ENCODE results near the gene CELSR1. TPM values are rescaled to one million over a fixed set of nuclear protein-coding genes. Genes with fewer than 3 reads are reported as not detected.

The CELSR1 gene
- total and polyA plus RNA-seq, 7 donors, result 0.09 to 0.39 (median 0.18) TPM

GRCh38 chr22:46449116-46449691, 88.2 kb downstream of the CELSR1 start:
- Histone ChIP-seq H3K36me3 (ENCODE audit: insufficient read depth in 1 of 2, low read depth in 1 of 2) (no peaks in the 10 kb centered on the region), H3K27me3 (ENCODE audit: insufficient read depth in 3 of 3, low read length in 2 of 3) (peaks cover 0 to 44% (median 22%) of the 10 kb centered on the region in 3 donors), H3K4me1 (no peaks in the 10 kb centered on the region), H3K27ac (no peak overlapping the region), H3K4me3 (no peak overlapping the region), H3K9me3 (no peaks in the 10 kb centered on the region)
- intact Hi-C loops (cut with DNase I), result no loop called here
- no peak for ATAC-seq
- 54 to 92% (median 86%) methylated on average over 2 of the region's 2 CpGs for WGBS, 3 donors
- TF ChIP-seq CTCF (IDR thresholded peaks at IDR 0.05), result no peak
- DNase-seq, result no peak

- no peak for DNase-seq
- WGBS, 3 donors, result 69 to 83% (median 74%) methylated on average over 6 of the region's 6 CpGs
- intact Hi-C loops (cut with DNase I), result no loop called here
- Histone ChIP-seq H3K27ac (no peak overlapping the region), H3K27me3 (ENCODE audit: insufficient read depth in 3 of 3, low read length in 2 of 3) (peaks cover 0 to 40% (median 18%) of the 10 kb centered on the region in 3 donors), H3K4me1 (no peaks in the 10 kb centered on the region), H3K9me3 (no peaks in the 10 kb centered on the region), H3K36me3 (ENCODE audit: insufficient read depth in 1 of 2, low read depth in 1 of 2) (no peaks in the 10 kb centered on the region), H3K4me3 (no peak overlapping the region)
- no peak for ATAC-seq
- no peak for TF ChIP-seq CTCF (IDR thresholded peaks at IDR 0.05)
Observed at GRCh38 chr22:46448333-46448732, 89.1 kb downstream of the CELSR1 start.

GRCh38 chr22:46447906-46448305, 89.5 kb downstream of the CELSR1 start:
- 76 to 83% (median 80%) methylated on average over 4 to 5 of the region's 5 CpGs for WGBS, 3 donors
- ATAC-seq, result no peak

GRCh38 chr22:46446799-46447198, 90.6 kb downstream of the CELSR1 start:
- ATAC-seq, result no peak
- TF ChIP-seq CTCF (IDR thresholded peaks at IDR 0.05), result no peak
- no peak overlapping the region for H3K27ac ChIP-seq
- H3K9me3 ChIP-seq, result no peaks in the 10 kb centered on the region
- intact Hi-C loops (cut with DNase I), result no loop called here
- H3K36me3 ChIP-seq (ENCODE audit: insufficient read depth in 1 of 2, low read depth in 1 of 2), result no peaks in the 10 kb centered on the region
- 57 to 70% (median 69%) methylated on average over 4 of the region's 4 CpGs for WGBS, 3 donors
- no peak for DNase-seq
- no peak overlapping the region for H3K4me3 ChIP-seq
- peaks cover 0 to 33% (median 10%) of the 10 kb centered on the region in 3 donors for H3K27me3 ChIP-seq (ENCODE audit: insufficient read depth in 3 of 3, low read length in 2 of 3)
- no peaks in the 10 kb centered on the region for H3K4me1 ChIP-seq

More at GRCh38 chr22:46447906-46448305, 89.5 kb downstream of the CELSR1 start:
- H3K27me3 ChIP-seq (ENCODE audit: insufficient read depth in 3 of 3, low read length in 2 of 3), result peaks cover 0 to 39% (median 13%) of the 10 kb centered on the region in 3 donors
- intact Hi-C loops (cut with DNase I), result no loop called here
- no peak for TF ChIP-seq CTCF (IDR thresholded peaks at IDR 0.05)
- H3K4me1 ChIP-seq, result no peaks in the 10 kb centered on the region
- no peak for DNase-seq
- H3K4me3 ChIP-seq, result no peak overlapping the region
- no peaks in the 10 kb centered on the region for H3K9me3 ChIP-seq
- H3K36me3 ChIP-seq (ENCODE audit: insufficient read depth in 1 of 2, low read depth in 1 of 2), result no peaks in the 10 kb centered on the region
- H3K27ac ChIP-seq, result no peak overlapping the region
